HepG2 (cell line): ENCODE data around the gene CPAMD8. TPM values are rescaled to one million over a fixed set of nuclear protein-coding genes. Genes with fewer than 3 reads are reported as not detected.

Experiments
- ATAC-seq: fragments of 200-7000 bp; cut with Tn5 transposase; 3 replicates; pipeline ENCODE4 v1.9.1; 2020; ENCODE audit warnings: mild to moderate bottlenecking, moderate library complexity
- BruUV-seq: library from RNA; stranded (reverse); fragments of 400-500 nt; replicated peaks from 2 replicates; lab custom pipeline; 2021; lab: Mats Ljungman, UMichigan
- CTCF ChIA-PET: fragments of 300-600 bp; formaldehyde crosslinking; extraction: SDS; loops from one replicate; lab custom pipeline; 2021; ENCODE audit warnings: low total read pairs, inconsistent platforms, low intra/inter-chr PET ratio; lab: Yijun Ruan, JAX
- POLR2A ChIA-PET: fragments of 350-600 bp; sonication (Branson Sonifier 250); formaldehyde crosslinking; loops from one replicate; lab custom pipeline; 2020; ENCODE audit warnings: antibody characterized with exemption, inconsistent platforms; lab: Yijun Ruan, JAX
- DNase-seq: peaks from one replicate; pipeline ENCODE4 v3.0.0-alpha.2; 2015; ENCODE audit warnings: low spot score
- FAIRE-seq: peaks from 3 replicates; lab custom pipeline; 2011; peaks lifted over from hg19 to GRCh38; lab: Jason Lieb, UNC
- H2AFZ ChIP-seq: one replicate; pipeline ENCODE4 v1.6.1; 2011; ENCODE audit warnings: low read length, inconsistent platforms
- H3K27ac ChIP-seq: fragments of 300-600 bp; 3 replicates; pipeline ENCODE4 v1.8.0; 2011; ENCODE audit warnings: mixed run types, mild to moderate bottlenecking, mixed read lengths, low read length, inconsistent platforms; ENCODE audit not compliant: insufficient read depth; ENCODE audit errors: extremely low read length
- H3K27me3 ChIP-seq, 2 experiments: fragments of 200-600 bp in 1 of 2; 2 replicates in 1 of 2; 3 replicates in 1 of 2; pipeline versions ENCODE4 v1.6.0 to v1.8.0; 2011; ENCODE audit warnings: low read length in 2 of 2, mild to moderate bottlenecking in 2 of 2, moderate library complexity in 2 of 2, inconsistent platforms in 1 of 2; ENCODE audit not compliant: insufficient read depth in 2 of 2, control insufficient read depth in 1 of 2
- H3K36me3 ChIP-seq, 2 experiments: fragments of 200-600 bp in 1 of 2; replicated peaks in 1 of 2; 2 replicates in 1 of 2; 3 replicates in 1 of 2; pipeline versions ENCODE4 v1.5.1 to v1.8.0; 2011; ENCODE audit warnings: low read length in 2 of 2, inconsistent platforms in 1 of 2; ENCODE audit not compliant: insufficient read depth in 2 of 2, control insufficient read depth in 1 of 2
- H3K4me1 ChIP-seq: 2 replicates; pipeline ENCODE4 v1.5.1; 2012; ENCODE audit warnings: low read length, inconsistent platforms; ENCODE audit not compliant: insufficient read depth
- H3K4me2 ChIP-seq: 2 replicates; pipeline ENCODE4 v1.6.0; 2011; ENCODE audit warnings: low read depth, low read length, inconsistent platforms
- H3K4me3 ChIP-seq, 3 experiments: fragments of 200-600 bp in 1 of 3; sonication (generic), shearing (Covaris generic) in 1 of 3; replicated peaks in 1 of 3; 2 replicates each; pipeline ENCODE4 v1.5.1; 2011 to 2016; ENCODE audit warnings: low read length in 3 of 3, inconsistent platforms in 2 of 3, low read depth in 2 of 3, mild to moderate bottlenecking in 2 of 3, control low read depth in 1 of 3, mixed read lengths in 1 of 3; ENCODE audit not compliant: insufficient read depth in 1 of 3
- H3K79me2 ChIP-seq: one replicate; pipeline ENCODE4 v1.6.1; 2011; ENCODE audit warnings: low read length, inconsistent platforms; ENCODE audit not compliant: insufficient read depth
- H3K9ac ChIP-seq: 2 replicates; pipeline ENCODE4 v1.6.0; 2011; ENCODE audit warnings: mild to moderate bottlenecking, low read depth, low read length, inconsistent platforms; ENCODE audit not compliant: insufficient read depth
- H3K9me3 ChIP-seq: 2 replicates; pipeline ENCODE4 v1.5.1; 2012; ENCODE audit warnings: mild to moderate bottlenecking, low read length
- H4K20me1 ChIP-seq: 2 replicates; pipeline ENCODE4 v1.6.0; 2011; ENCODE audit warnings: inconsistent platforms, mild to moderate bottlenecking, low read length, moderate library complexity; ENCODE audit not compliant: insufficient read depth
- KLF12 ChIP-seq: sonication (generic); formaldehyde crosslinking; IDR thresholded peaks from 2 replicates; pipeline ENCODE4 v1.4.0; 2020; ENCODE audit warnings: missing genetic modification reagents, borderline replicate concordance
- NKX3-1 ChIP-seq: sonication (generic); formaldehyde crosslinking; IDR thresholded peaks from 2 replicates; pipeline ENCODE4 v1.5.0; 2020; ENCODE audit warnings: missing genetic modification reagents
- RBM22 ChIP-seq: fragments of 200-400 bp; formaldehyde crosslinking; optimal IDR thresholded peaks from 2 replicates; pipeline ENCODE3; 2017; ENCODE audit warnings: mild to moderate bottlenecking, low read length, moderate library complexity
- RNF2 ChIP-seq: fragments of 450-650 bp; conservative IDR thresholded peaks from 2 replicates; pipeline ENCODE4 v1.6.1; 2016; ENCODE audit warnings: low read depth
- SNAPC5 ChIP-seq: sonication (generic); formaldehyde crosslinking; IDR thresholded peaks from 2 replicates; pipeline ENCODE4 v1.8.1; 2023; ENCODE audit warnings: mild to moderate bottlenecking, missing genetic modification reagents, borderline replicate concordance
- TBX3 ChIP-seq: fragments of 450-650 bp; IDR thresholded peaks from 2 replicates; pipeline ENCODE4 v1.6.1; 2017; ENCODE audit warnings: antibody characterized with exemption, mild to moderate bottlenecking, inconsistent platforms, borderline replicate concordance
- TFDP2 ChIP-seq: sonication (generic); formaldehyde crosslinking; IDR thresholded peaks from 2 replicates; pipeline ENCODE4 v1.4.0; 2020; ENCODE audit warnings: missing genetic modification reagents
- ZBTB2 ChIP-seq: sonication (generic); formaldehyde crosslinking; IDR thresholded peaks from 2 replicates; pipeline ENCODE4 v1.8.0; 2022; ENCODE audit warnings: low read depth, missing genetic modification reagents
- ZBTB7B ChIP-seq: sonication (generic); formaldehyde crosslinking; IDR thresholded peaks from 2 replicates; pipeline ENCODE4 v1.4.0; 2020; ENCODE audit warnings: missing genetic modification reagents
- ZNF136 ChIP-seq: sonication (generic); formaldehyde crosslinking; IDR thresholded peaks from 2 replicates; pipeline ENCODE4 v1.8.1; 2022; ENCODE audit warnings: low read depth, mild to moderate bottlenecking, moderate library complexity, missing genetic modification reagents
- ZNF274 ChIP-seq: sonication (generic); formaldehyde crosslinking; IDR thresholded peaks from 2 replicates; pipeline ENCODE4 v1.5.1; 2020; ENCODE audit warnings: mild to moderate bottlenecking, missing genetic modification reagents
- ZSCAN29 ChIP-seq: sonication (generic); formaldehyde crosslinking; conservative IDR thresholded peaks from 2 replicates; pipeline ENCODE4 v1.4.0; 2020; ENCODE audit warnings: mild to moderate bottlenecking, missing genetic modification reagents
- WGBS: methylation state at CpG from one replicate; pipeline ENCODE4 v1.1.6; 2017; ENCODE audit warnings: low lambda C conversion rate; 5-methylcytosine and 5-hydroxymethylcytosine counted together
- in situ Hi-C: cut with HindIII; loops from 2 replicates; pipeline ENCODE4 v1.10.0; 2017; ENCODE audit warnings: low pct_unique_long_range_greater_than_20kb; ENCODE audit not compliant: extremely low pct_ligation_motif_present
- intact Hi-C: fragments of 100-400 bp; cut with micrococcal nuclease; formaldehyde crosslinking; loops from one replicate; pipeline ENCODE4 v1.10.0; 2022; ENCODE audit not compliant: unreplicated experiment
- polyA plus RNA-seq, 8 experiments: library from polyadenylated mRNA; depleted of rRNA in 3 of 8; stranded (reverse) in 7 of 8; unstranded in 1 of 8; fragments of >200 nt; fragmentation: Illumina TruSeq in 4 of 8; extraction: Trizol in 4 of 8; gene quantifications; 2 replicates each; pipeline versions ENCODE4 v1.2.1 to v1.2.3, GENCODE V29; 2011 to 2016; ENCODE audit warnings: low read depth in 4 of 8, missing spikeins in 1 of 8, mixed read lengths in 1 of 8; ENCODE audit not compliant: insufficient read depth in 1 of 8
- total RNA-seq, 5 experiments: library from RNA; depleted of rRNA; stranded (reverse); fragments of >200 nt; fragmentation: Illumina TruSeq; extraction: Trizol; gene quantifications; 2 replicates each; pipeline ENCODE4 v1.2.3, GENCODE V29; 2016; ENCODE audit warnings: low read depth in 1 of 5

CPAMD8 gene
- total and polyA plus RNA-seq, 2 of the 13 experiments (the other 11 are each of a cell fraction or from before 2014, with no cell fraction given): 0.29 to 0.34 TPM

GRCh38 chr19:16957151-16957701 is 69.4 kb downstream of the CPAMD8 start:
- in situ Hi-C loops (no loop called here), intact Hi-C loops (no loop called here)
- H3K4me2 ChIP-seq: no peak overlapping the region
- no peak overlapping the region for H3K27ac ChIP-seq
- ChIA-PET POLR2A (no interaction called here), CTCF (no interaction called here)
- no TSS peak for BruUV-seq
- H3K4me1 ChIP-seq: peaks cover 13% of the 10 kb centered on the region; the same call in 1 of the 2 replicates
- H4K20me1 ChIP-seq: no peaks in the 10 kb centered on the region
- H3K9ac ChIP-seq: no peak overlapping the region
- WGBS: 6% methylated on average over 8 of the region's 9 CpGs
- peaks cover 0 to 5% of the 10 kb centered on the region in 2 experiments; a peak in 3 of 5 replicates for H3K27me3 ChIP-seq
- no peaks in the 10 kb centered on the region for H3K79me2 ChIP-seq
- H2AFZ ChIP-seq: no peak overlapping the region
- DNase-seq (no peak), FAIRE-seq (no peak), ATAC-seq (no peak)
- H3K4me3 ChIP-seq: no peak overlapping the region
- TF ChIP-seq RBM22 (no peak), NKX3-1 (no peak), KLF12 (CRISPR knock-in tag) (no peak), ZNF274 (CRISPR knock-in tag) (no peak), ZNF136 (CRISPR knock-in tag) (no peak), ZBTB7B (CRISPR knock-in tag) (no peak), SNAPC5 (CRISPR knock-in tag) (no peak), RNF2 (no peak), TFDP2 (CRISPR knock-in tag) (no peak), ZBTB2 (CRISPR knock-in tag) (no peak), ZSCAN29 (CRISPR knock-in tag) (no peak), TBX3 (no peak)
- H3K36me3 ChIP-seq: no peaks in the 10 kb centered on the region
- no peaks in the 10 kb centered on the region for H3K9me3 ChIP-seq
